ENCODE data around the gene LRMDA. TPM values are rescaled to one million over a fixed set of nuclear protein-coding genes. Genes with fewer than 3 reads are reported as not detected.

LRMDA gene
- total and polyA plus RNA-seq, 2 of the 8 experiments (the other 6 are each of a cell fraction or from before 2014, with no cell fraction given), result 0.86 to 2.8 TPM

GRCh38 chr10:76395251-76395650 is 963.8 kb downstream of the LRMDA start:
- no peaks in the 10 kb centered on the region for H3K27me3 ChIP-seq (replicated peaks in 1 of 4; ENCODE audit: control insufficient read depth in 3 of 4, extremely low read depth in 1 of 4, insufficient read depth in 3 of 4, low read length in 3 of 4)
- no peak overlapping the region for H4K5ac ChIP-seq (ENCODE audit: insufficient read length, low read depth, low read length)
- no peak overlapping the region for H2AK5ac ChIP-seq (ENCODE audit: low read depth, low read length)
- H4K20me1 ChIP-seq (replicated peaks in 1 of 2; ENCODE audit: control insufficient read depth in 1 of 2, insufficient read depth in 2 of 2, low read length in 2 of 2), result no peaks in the 10 kb centered on the region
- peaks cover 0 to 8% (median 5%) of the 10 kb centered on the region in 4 experiments; a peak in 4 of 7 replicates for H3K4me1 ChIP-seq (replicated peaks in 1 of 4; ENCODE audit: control insufficient read depth in 3 of 4, insufficient read depth in 4 of 4, low read length in 3 of 4)
- FAIRE-seq (no peak), DNase-seq (ENCODE audit: low read depth in 1 of 2, low spot score in 2 of 2) (no peak)
- H3K9ac ChIP-seq (replicated peaks in 1 of 4; ENCODE audit: extremely low read depth in 1 of 4, low read depth in 3 of 4, low read length in 3 of 4), result no peak overlapping the region
- H2BK12ac ChIP-seq (ENCODE audit: low read depth, low read length), result no peak overlapping the region
- no peaks in the 10 kb centered on the region for H3K79me1 ChIP-seq (ENCODE audit: low read depth, low read length)
- no peak overlapping the region for H4K8ac ChIP-seq (ENCODE audit: extremely low read depth, insufficient read depth, low read length)
- no peak overlapping the region for H2BK5ac ChIP-seq (ENCODE audit: low read depth, low read length)
- no peak overlapping the region for H4K91ac ChIP-seq (replicated peaks; ENCODE audit: insufficient read length, low read length)
- H2AFZ ChIP-seq (ENCODE audit: low read length), result no peak overlapping the region
- H2BK120ac ChIP-seq (replicated peaks; ENCODE audit: low read depth, low read length), result no peak overlapping the region
- no peak overlapping the region for H2BK20ac ChIP-seq (ENCODE audit: low read length)
- no peak overlapping the region for H3K18ac ChIP-seq (ENCODE audit: extremely low read depth, low read length)
- H3K9me3 ChIP-seq (ENCODE audit: insufficient read depth in 2 of 2, low read depth in 1 of 2, low read length in 1 of 2), result no peaks in the 10 kb centered on the region
- no peaks in the 10 kb centered on the region for H3K36me3 ChIP-seq (ENCODE audit: control insufficient read depth in 2 of 4, insufficient read depth in 4 of 4, low read length in 3 of 4)
- H3K79me2 ChIP-seq (ENCODE audit: control insufficient read depth in 1 of 2, insufficient read depth in 2 of 2, low read length in 2 of 2), result no peaks in the 10 kb centered on the region
- no peak overlapping the region for H3K4ac ChIP-seq (replicated peaks; ENCODE audit: insufficient read length, low read depth, low read length)
- ChIA-PET CTCF (ENCODE audit: partially characterized antibody) (no interaction called here), POLR2A (ENCODE audit: partially characterized antibody) (no interaction called here)
- no peak overlapping the region for H3K4me2 ChIP-seq (ENCODE audit: insufficient read depth in 1 of 2, low read depth in 2 of 2, low read length in 2 of 2)
- no peak overlapping the region for H3K4me3 ChIP-seq (ENCODE audit: extremely low read depth in 1 of 4, insufficient read depth in 2 of 4, low read depth in 3 of 4, low read length in 4 of 4)
- H3K14ac ChIP-seq (ENCODE audit: insufficient read length), result no peak overlapping the region
- H3K23ac ChIP-seq (ENCODE audit: insufficient read length), result no peak overlapping the region
- no peak overlapping the region for H2BK15ac ChIP-seq (ENCODE audit: low read length)
- H3K27ac ChIP-seq (ENCODE audit: low read depth, low read length), result no peak overlapping the region
- no peak overlapping the region for H3K56ac ChIP-seq (replicated peaks; ENCODE audit: insufficient read length, low read depth, low read length)
- 85% methylated on average over 1 of the region's 1 CpG; no CpG with 5 or more reads in 1 of the 2 experiments for WGBS, 2 experiments (ENCODE audit: extremely low coverage in 1 of 2, insufficient coverage in 1 of 2, insufficient read length in 1 of 2, insufficient replicate concordance in 2 of 2, low coverage in 1 of 2, low lambda C conversion rate in 2 of 2, missing lambda C conversion rate in 1 of 2)
- H3K23me2 ChIP-seq (ENCODE audit: low read depth, low read length), result no peaks in the 10 kb centered on the region
- TF ChIP-seq TAF1 (IDR thresholded peaks at IDR 0.05; ENCODE audit: low read depth, low read length), result no peak
- no peak for TF ChIP-seq CBX8 (IDR thresholded peaks at IDR 0.05; ENCODE audit: borderline replicate concordance, low read depth, low read length)
- no peak for TF ChIP-seq HDAC6 (IDR thresholded peaks at IDR 0.05; ENCODE audit: low read depth, low read length)
- no peak for TF ChIP-seq POU5F1 (IDR thresholded peaks at IDR 0.05; ENCODE audit: low read depth, low read length)
- TF ChIP-seq SRF (IDR thresholded peaks at IDR 0.05; ENCODE audit: low read depth, low read length), result no peak
- TF ChIP-seq HDAC2 (IDR thresholded peaks at IDR 0.05; ENCODE audit: borderline replicate concordance in 1 of 2, low read depth in 2 of 2, low read length in 2 of 2), result no peak
- no peak for TF ChIP-seq CHD2 (IDR thresholded peaks at IDR 0.05; ENCODE audit: low read length)
- TF ChIP-seq KDM1A (IDR thresholded peaks at IDR 0.05; ENCODE audit: borderline replicate concordance, low read length), result no peak
- TF ChIP-seq BACH1 (IDR thresholded peaks at IDR 0.05; ENCODE audit: low read length), result no peak
- no peak for TF ChIP-seq TBP (IDR thresholded peaks at IDR 0.05; ENCODE audit: low read depth, low read length)
- TF ChIP-seq RAD21 (IDR thresholded peaks at IDR 0.05 in 1 of 2, conservative IDR thresholded peaks at IDR 0.05 in 1 of 2; ENCODE audit: low read depth in 2 of 2, low read length in 2 of 2), result no peak
- no peak for TF ChIP-seq FOSL1 (IDR thresholded peaks at IDR 0.05; ENCODE audit: insufficient read depth, low read depth, low read length)
- no peak for TF ChIP-seq SP4 (IDR thresholded peaks at IDR 0.05; ENCODE audit: low read length)
- no peak for TF ChIP-seq SUZ12 (IDR thresholded peaks at IDR 0.05; ENCODE audit: low read length)
- TF ChIP-seq BCL11A (IDR thresholded peaks at IDR 0.05; ENCODE audit: low read depth in 2 of 2, low read length in 2 of 2), result no peak
